Activated CD4-positive, alpha-beta T cell treated with anti-CD3 and anti-CD28 coated beads for 36 hours (primary cell): ENCODE results near the gene NFAT5. TPM values are rescaled to one million over a fixed set of nuclear protein-coding genes. Genes with fewer than 3 reads are reported as not detected.

Experiments used
- ATAC-seq: fragments of 200-7000 bp; cut with Tn5 transposase; one replicate; pipeline ENCODE4 v1.10.0; 2021; ENCODE audit warnings: mild to moderate bottlenecking, moderate library complexity
- CTCF ChIA-PET: fragments of 350-600 bp; sonication (Branson Sonifier 250); formaldehyde crosslinking; loops from one replicate; lab custom pipeline; 2021; ENCODE audit warnings: antibody characterized with exemption; lab: Charles Lee
- POLR2A ChIA-PET: fragments of 350-600 bp; sonication (Branson Sonifier 250); formaldehyde crosslinking; loops from one replicate; lab custom pipeline; 2021; ENCODE audit warnings: antibody characterized with exemption, inconsistent platforms; lab: Charles Lee
- DNase-seq: peaks from one replicate; pipeline ENCODE4 v3.0.0-alpha.2; 2020
- H3K27ac Mint-ChIP-seq: one replicate; pipeline ENCODE4 v1.8.0; 2021; ENCODE audit warnings: mixed read lengths
- H3K27me3 Mint-ChIP-seq: one replicate; pipeline ENCODE4 v1.8.0; 2021; ENCODE audit warnings: mixed read lengths
- H3K36me3 Mint-ChIP-seq: one replicate; pipeline ENCODE4 v1.8.0; 2021; ENCODE audit warnings: low read depth, mixed read lengths
- H3K4me1 Mint-ChIP-seq: one replicate; pipeline ENCODE4 v1.8.0; 2021; ENCODE audit warnings: mixed read lengths
- H3K4me3 Mint-ChIP-seq: one replicate; pipeline ENCODE4 v1.8.0; 2021; ENCODE audit warnings: mild to moderate bottlenecking, moderate library complexity, mixed read lengths
- H3K9me3 Mint-ChIP-seq: one replicate; pipeline ENCODE4 v1.8.0; 2021; ENCODE audit warnings: low read depth, mixed read lengths
- intact Hi-C, 2 experiments: fragments of 100-400 bp; cut with DNase I in 1 of 2; cut with micrococcal nuclease in 1 of 2; formaldehyde crosslinking; loops; one replicate each; pipeline versions ENCODE4 v1.14.2 to v1.15.1; 2022 to 2024; cut with DNase I, micrococcal nuclease
- total RNA-seq, 2 experiments: library from RNA; stranded (reverse); gene quantifications; one replicate each; pipeline ENCODE4 v1.2.3, GENCODE V29; 2021

NFAT5 gene
- total RNA-seq, 2 experiments from 2014 or later = 29.6 to 37.9 TPM

GRCh38 chr16:69644790-69645189 is 79.0 kb downstream of the NFAT5 start:
- Mint-ChIP-seq H3K9me3 (no peaks in the 10 kb centered on the region), H3K36me3 (peaks cover 12% of the 10 kb centered on the region), H3K4me1 (no peaks in the 10 kb centered on the region), H3K27ac (no peak overlapping the region), H3K4me3 (no peak overlapping the region), H3K27me3 (no peaks in the 10 kb centered on the region)
- ATAC-seq (no peak), DNase-seq (no peak)
- intact Hi-C loops = no loop called here
- POLR2A ChIA-PET = no interaction called here
- CTCF ChIA-PET = interaction anchor here (0.6 kb wide), 1 partner anchor 249 kb away, joined by 3 read pairs; no protein-coding TSS in a partner anchor

- Mint-ChIP-seq H3K27ac (no peak overlapping the region), H3K36me3 (peaks cover 17% of the 10 kb centered on the region), H3K27me3 (no peaks in the 10 kb centered on the region), H3K4me3 (no peak overlapping the region), H3K9me3 (no peaks in the 10 kb centered on the region), H3K4me1 (no peaks in the 10 kb centered on the region)
- ChIA-PET POLR2A (no interaction called here), CTCF (interaction anchor here (0.6 to 2.2 kb wide), 4 partner anchors 11 to 252 kb away, joined by 3 to 7 read pairs (median 4); no protein-coding TSS in a partner anchor)
- ATAC-seq = no peak
- no peak for DNase-seq
- intact Hi-C loops = no loop called here
Observed at GRCh38 chr16:69647020-69647419, 81.3 kb downstream of the NFAT5 start.

DNA sequence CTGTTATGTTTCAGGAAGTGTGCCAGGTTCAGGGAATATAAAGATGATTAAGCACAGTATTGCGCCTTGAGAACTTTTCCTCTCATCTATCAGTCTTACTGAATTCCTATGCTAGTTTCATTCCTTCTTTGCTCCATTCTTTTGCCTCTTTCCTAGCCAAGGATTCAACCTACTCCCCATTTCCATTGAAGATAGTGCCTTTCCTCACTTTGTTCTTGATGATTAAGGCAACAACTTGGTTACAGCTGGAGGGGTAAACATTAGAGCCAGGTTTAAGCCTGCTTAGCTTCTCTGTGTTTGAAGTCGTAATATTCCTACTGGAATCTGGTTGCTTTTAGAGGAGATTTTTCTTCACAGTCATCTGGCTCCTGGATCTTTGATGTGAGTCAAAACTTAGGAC is 85.5 kb downstream of the NFAT5 start:
- Mint-ChIP-seq H3K27ac (no peak overlapping the region), H3K4me3 (no peak overlapping the region), H3K9me3 (no peaks in the 10 kb centered on the region), H3K4me1 (no peaks in the 10 kb centered on the region), H3K36me3 (peaks cover 34% of the 10 kb centered on the region), H3K27me3 (no peaks in the 10 kb centered on the region)
- CTCF ChIA-PET = no interaction called here
- intact Hi-C loops = no loop called here
- ATAC-seq = no peak
- POLR2A ChIA-PET = no interaction called here
- no peak for DNase-seq

GRCh38 chr16:69654280-69654931 is 88.6 kb downstream of the NFAT5 start:
- Mint-ChIP-seq H3K4me3 (no peak overlapping the region), H3K36me3 (peaks cover 30% of the 10 kb centered on the region), H3K9me3 (no peaks in the 10 kb centered on the region), H3K27ac (no peak overlapping the region), H3K27me3 (no peaks in the 10 kb centered on the region), H3K4me1 (no peaks in the 10 kb centered on the region)
- ChIA-PET CTCF (interaction anchor here (0.7 kb wide), 2 partner anchors 342 to 1286 kb away, joined by 3 to 4 read pairs; no protein-coding TSS in a partner anchor), POLR2A (no interaction called here)
- intact Hi-C loops = no loop called here
- ATAC-seq (no peak), DNase-seq (no peak)

DNA sequence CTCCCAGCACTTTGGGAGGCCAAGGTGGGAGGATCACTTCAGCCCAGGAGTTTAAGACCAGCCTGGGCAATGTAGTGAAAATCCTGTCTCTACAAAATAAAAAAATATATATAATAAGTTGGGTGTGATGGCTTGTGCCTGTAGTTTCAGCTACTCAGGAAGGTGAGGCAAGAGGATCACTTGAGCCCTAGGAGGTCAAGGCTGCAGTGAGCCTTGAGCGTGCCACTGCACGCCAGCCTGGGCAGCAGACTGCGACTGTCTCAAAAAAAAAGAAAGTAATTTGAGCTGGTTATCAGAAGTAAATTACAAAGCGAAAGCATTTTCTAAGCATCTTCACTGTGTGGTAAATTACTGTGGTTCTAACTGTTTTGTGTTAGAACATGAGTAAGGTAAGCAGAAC is 94.4 kb downstream of the NFAT5 start:
- no peaks in the 10 kb centered on the region for H3K9me3 Mint-ChIP-seq

DNA sequence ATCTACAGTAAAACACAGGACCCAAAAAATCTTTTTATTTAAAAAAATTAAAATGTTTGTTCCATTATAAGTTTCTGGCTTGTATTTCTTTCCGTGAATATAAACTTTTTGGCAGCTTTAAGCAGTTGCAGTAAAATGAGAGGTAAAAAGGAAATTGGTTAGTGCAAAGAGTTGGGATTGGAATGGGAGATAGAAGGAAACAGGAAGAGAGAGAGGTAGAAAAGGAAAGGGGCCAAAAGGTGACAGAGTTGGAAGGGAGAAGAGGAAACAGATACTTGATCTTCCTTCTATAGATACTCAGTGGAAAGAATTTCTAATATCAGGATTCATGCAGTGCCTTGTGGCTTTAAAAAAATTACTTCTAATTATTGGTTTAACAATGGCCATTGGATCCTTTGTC is 97.1 kb downstream of the NFAT5 start:
- no peaks in the 10 kb centered on the region for H3K27me3 Mint-ChIP-seq
- intact Hi-C loops = no loop called here
- ChIA-PET CTCF (no interaction called here), POLR2A (no interaction called here)
- DNase-seq = no peak
- ATAC-seq = no peak
- H3K4me3 Mint-ChIP-seq = no peak overlapping the region
- H3K27ac Mint-ChIP-seq = no peak overlapping the region
- no peaks in the 10 kb centered on the region for H3K9me3 Mint-ChIP-seq
- no peaks in the 10 kb centered on the region for H3K4me1 Mint-ChIP-seq
- peaks cover 27% of the 10 kb centered on the region for H3K36me3 Mint-ChIP-seq

More for the DNA sequence above, 94.4 kb downstream of the NFAT5 start:
- Mint-ChIP-seq H3K4me1 (no peaks in the 10 kb centered on the region), H3K27ac (no peak overlapping the region), H3K27me3 (no peaks in the 10 kb centered on the region), H3K4me3 (no peak overlapping the region), H3K36me3 (peaks cover 35% of the 10 kb centered on the region)
- intact Hi-C loops = no loop called here
- CTCF ChIA-PET = interaction anchor here (1.1 to 1.6 kb wide), 2 partner anchors 205 to 207 kb away, joined by 3 to 5 read pairs; no protein-coding TSS in a partner anchor
- POLR2A ChIA-PET = interaction anchor here (0.6 kb wide), 2 partner anchors 89 to 281 kb away, joined by 3 read pairs; no protein-coding TSS in a partner anchor
- no peak for ATAC-seq
- DNase-seq = no peak

DNA sequence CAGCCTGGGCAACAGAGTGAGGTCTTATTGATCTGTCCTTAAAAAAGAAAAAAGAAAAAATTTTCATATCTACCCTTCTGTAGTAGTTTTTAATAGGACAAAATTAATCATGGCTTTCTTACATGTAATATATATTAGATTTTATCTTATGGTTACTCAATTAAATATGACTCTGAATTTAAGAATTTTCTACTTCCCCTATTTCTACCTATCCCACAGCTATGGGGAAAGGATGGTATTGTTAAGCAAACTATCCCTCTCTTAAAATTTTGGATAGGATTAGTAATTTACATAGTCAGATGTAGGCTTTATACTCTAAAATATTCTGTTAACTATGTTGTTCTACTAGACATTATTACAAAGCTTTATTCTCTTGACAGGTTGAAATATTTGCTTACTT is 98.1 kb downstream of the NFAT5 start:
- intact Hi-C loops = no loop called here
- no peak overlapping the region for H3K27ac Mint-ChIP-seq
- DNase-seq = no peak
- CTCF ChIA-PET = interaction anchor here (0.6 to 0.8 kb wide), 2 partner anchors 28 to 30 kb away, joined by 3 read pairs; no protein-coding TSS in a partner anchor
- H3K36me3 Mint-ChIP-seq = peaks cover 25% of the 10 kb centered on the region
- H3K4me1 Mint-ChIP-seq = no peaks in the 10 kb centered on the region
- no peaks in the 10 kb centered on the region for H3K27me3 Mint-ChIP-seq
- H3K4me3 Mint-ChIP-seq = no peak overlapping the region
- POLR2A ChIA-PET = no interaction called here
- H3K9me3 Mint-ChIP-seq = no peaks in the 10 kb centered on the region
- no peak for ATAC-seq

- H3K4me1 Mint-ChIP-seq = no peaks in the 10 kb centered on the region
- ChIA-PET POLR2A (no interaction called here), CTCF (interaction anchor here (0.5 to 1.3 kb wide), 3 partner anchors 8 to 273 kb away, joined by 3 to 4 read pairs (median 4); no protein-coding TSS in a partner anchor)
- H3K4me3 Mint-ChIP-seq = no peak overlapping the region
- H3K36me3 Mint-ChIP-seq = peaks cover 14% of the 10 kb centered on the region
- H3K27me3 Mint-ChIP-seq = no peaks in the 10 kb centered on the region
- intact Hi-C loops = no loop called here
- no peaks in the 10 kb centered on the region for H3K9me3 Mint-ChIP-seq
- DNase-seq = no peak
- no peak for ATAC-seq
- no peak overlapping the region for H3K27ac Mint-ChIP-seq
Observed at GRCh38 chr16:69669577-69669976, 103.8 kb downstream of the NFAT5 start.

- ChIA-PET POLR2A (no interaction called here), CTCF (interaction anchor here (1.5 kb wide), 1 partner anchor 276 kb away, joined by 3 read pairs; no protein-coding TSS in a partner anchor)
- Mint-ChIP-seq H3K9me3 (no peaks in the 10 kb centered on the region), H3K27ac (no peak overlapping the region), H3K4me1 (no peaks in the 10 kb centered on the region), H3K27me3 (no peaks in the 10 kb centered on the region), H3K4me3 (no peak overlapping the region), H3K36me3 (peaks cover 26% of the 10 kb centered on the region)
- DNase-seq = no peak
- ATAC-seq = no peak
- intact Hi-C loops = no loop called here
Observed at GRCh38 chr16:69672315-69672997, 106.7 kb downstream of the NFAT5 start.

DNA sequence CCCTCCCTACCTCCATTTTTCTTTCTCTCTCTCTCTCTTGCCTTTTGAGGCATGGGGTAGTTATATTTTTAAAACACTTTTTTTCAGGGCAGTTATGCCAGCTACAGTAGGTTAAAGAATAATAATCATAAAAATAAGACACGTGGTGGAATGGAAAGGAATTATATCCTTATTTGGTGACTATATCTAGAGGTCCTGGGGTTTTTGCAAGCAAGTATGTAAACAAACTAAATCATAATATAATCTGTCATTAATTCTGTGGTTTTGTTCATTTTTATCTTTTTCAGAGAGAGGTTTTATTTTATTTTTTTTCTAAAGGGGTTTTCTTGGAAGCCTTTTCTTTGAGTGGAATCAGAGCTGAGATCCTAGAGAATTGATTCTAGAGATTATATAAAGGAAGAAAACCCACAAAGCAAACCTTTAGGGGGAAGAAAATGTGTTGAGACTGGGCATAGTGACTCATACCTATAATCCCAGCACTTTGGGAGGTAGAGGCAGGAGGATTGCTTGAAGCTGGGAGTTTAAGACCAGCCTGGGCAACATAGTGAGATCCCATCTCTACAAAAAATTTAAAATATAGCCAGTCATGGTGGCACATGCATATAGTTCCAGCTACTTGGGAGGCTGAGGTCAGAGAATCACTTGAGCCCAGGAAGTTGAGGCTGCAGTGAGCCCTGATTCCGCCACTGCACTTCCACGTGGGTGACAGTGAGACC is 107.4 kb downstream of the NFAT5 start:
- intact Hi-C loops = no loop called here
- ChIA-PET POLR2A (no interaction called here), CTCF (interaction anchor here (1.2 kb wide), 1 partner anchor 277 kb away, joined by 3 read pairs; no protein-coding TSS in a partner anchor)
- H3K36me3 Mint-ChIP-seq = peaks cover 27% of the 10 kb centered on the region
- H3K27me3 Mint-ChIP-seq = no peaks in the 10 kb centered on the region
- DNase-seq = no peak
- H3K4me1 Mint-ChIP-seq = no peaks in the 10 kb centered on the region
- ATAC-seq = no peak
- no peaks in the 10 kb centered on the region for H3K9me3 Mint-ChIP-seq
- no peak overlapping the region for H3K27ac Mint-ChIP-seq
- no peak overlapping the region for H3K4me3 Mint-ChIP-seq

GRCh38 chr16:69680358-69680757 is 114.6 kb downstream of the NFAT5 start:
- Mint-ChIP-seq H3K36me3 (peaks cover 23% of the 10 kb centered on the region), H3K4me1 (no peaks in the 10 kb centered on the region), H3K4me3 (no peak overlapping the region), H3K9me3 (no peaks in the 10 kb centered on the region), H3K27ac (no peak overlapping the region), H3K27me3 (no peaks in the 10 kb centered on the region)
- intact Hi-C loops = no loop called here
- ChIA-PET CTCF (no interaction called here), POLR2A (no interaction called here)
- no peak for DNase-seq
- no peak for ATAC-seq
